Upper lobe of left lung (tissue), 6 donors: ENCODE measurements around the gene RTTN. TPM values are rescaled to one million over a fixed set of nuclear protein-coding genes. Genes with fewer than 3 reads are reported as not detected.

ENCODE experiments used
- ATAC-seq, 2 donors: fragments of 200-7000 bp; cut with Tn5 transposase; one replicate each; pipeline ENCODE4 v1.9.1; 2022; ENCODE audit warnings: mild to moderate bottlenecking in 2 of 2, moderate library complexity in 2 of 2; ENCODE audit not compliant: low FRiP score in 2 of 2
- DNase-seq, 2 donors: peaks; one replicate each; pipeline ENCODE4 v3.0.0-alpha.2; 2019 to 2020
- H3K27ac ChIP-seq, 4 donors: fragments of 200-600 bp; sonication (generic); one replicate each; pipeline ENCODE4 v1.5.1; 2016 to 2019
- H3K27me3 ChIP-seq, 4 donors: fragments of 200-600 bp; sonication (generic); one replicate each; pipeline ENCODE4 v1.5.1; 2017 to 2019
- H3K36me3 ChIP-seq, 4 donors: fragments of 200-600 bp; sonication (generic); one replicate each; pipeline ENCODE4 v1.5.1; 2016 to 2019
- H3K4me1 ChIP-seq, 4 donors: fragments of 200-600 bp; sonication (generic); one replicate each; pipeline ENCODE4 v1.5.1; 2018 to 2019
- H3K4me3 ChIP-seq, 4 donors: fragments of 200-600 bp; sonication (generic); one replicate each; pipeline ENCODE4 v1.5.1; 2017 to 2019; ENCODE audit warnings: mild to moderate bottlenecking in 2 of 4, moderate library complexity in 1 of 4
- H3K9me3 ChIP-seq, 4 donors: fragments of 200-600 bp; sonication (generic); one replicate each; pipeline ENCODE4 v1.5.1; 2018 to 2019
- EP300 ChIP-seq, 4 donors: sonication (generic); formaldehyde crosslinking; IDR thresholded peaks; one replicate each; pipeline ENCODE4 v1.5.1; 2017; ENCODE audit warnings: antibody characterized with exemption in 4 of 4, control low read depth in 2 of 4
- POLR2A ChIP-seq, 4 donors: fragments of 450-650 bp; IDR thresholded peaks; one replicate each; pipeline ENCODE4 v1.5.1; 2016 to 2017; ENCODE audit warnings: antibody characterized with exemption in 4 of 4, mild to moderate bottlenecking in 2 of 4
- POLR2AphosphoS5 ChIP-seq, 2 donors: sonication (generic); formaldehyde crosslinking; IDR thresholded peaks; one replicate each; pipeline ENCODE4 v1.5.1; 2017; ENCODE audit warnings: antibody characterized with exemption in 2 of 2
- WGBS, 2 donors: methylation state at CpG; one replicate each; pipeline ENCODE4 v1.1.5; 2017 to 2018; 5-methylcytosine and 5-hydroxymethylcytosine counted together
- total RNA-seq, 6 donors: library from RNA; depleted of rRNA in 4 of 6; stranded (reverse); fragments of >200 nt in 4 of 6; gene quantifications; one replicate each; pipeline versions ENCODE4 v1.1.0 to v1.2.1, GENCODE V29; 2016 to 2021
- TF ChIP-seq, protein P1 (sequence below), 6 experiments: fragments of 450-650 bp in 4 of 6; fragments of 200-600 bp in 2 of 6; sonication (generic) in 2 of 6; IDR thresholded peaks; one replicate each; pipeline ENCODE4 v1.5.1; 2016 to 2019; ENCODE audit warnings: antibody characterized with exemption in 6 of 6
- donor health status: DM: no; HTN: no; CAD: no; lungs with moderate emphysema.
- donor health status: DM: no; HTN: yes; CAD: no; lungs with severe emphysema.

Gene RTTN
- total RNA-seq, 6 donors from 2014 or later, result 8.3 to 32.9 (median 12.5) TPM

DNA sequence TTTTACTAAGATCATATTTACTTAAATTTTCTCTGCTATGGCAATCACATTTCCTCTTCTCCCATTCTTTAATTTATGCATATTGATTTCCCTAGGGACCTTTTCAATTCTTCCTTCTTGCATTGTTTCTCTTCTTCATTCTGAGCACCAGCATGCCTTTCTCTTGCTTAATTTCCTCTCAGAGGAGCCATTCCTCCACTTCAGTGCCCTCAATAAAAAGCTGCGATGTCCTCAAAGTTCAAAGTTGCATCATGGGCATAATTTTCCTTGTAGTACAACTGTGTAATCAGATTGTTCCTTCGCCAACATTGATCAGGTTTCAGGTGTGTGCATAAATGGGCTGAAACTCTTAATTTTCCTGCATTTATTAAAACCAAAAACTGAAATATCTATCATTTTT is 236.0 kb downstream of the RTTN start:
- Histone ChIP-seq H3K4me3 (no peak overlapping the region), H3K27ac (no peak overlapping the region), H3K36me3 (no peaks in the 10 kb centered on the region), H3K4me1 (no peaks in the 10 kb centered on the region), H3K27me3 (no peaks in the 10 kb centered on the region), H3K9me3 (peaks cover 0 to 5% (median 0%) of the 10 kb centered on the region in 4 donors)
- TF ChIP-seq POLR2A (IDR thresholded peaks at IDR 0.05) (no peak), POLR2AphosphoS5 (IDR thresholded peaks at IDR 0.05) (no peak), EP300 (IDR thresholded peaks at IDR 0.05) (no peak)
- TF ChIP-seq, protein P1, sequence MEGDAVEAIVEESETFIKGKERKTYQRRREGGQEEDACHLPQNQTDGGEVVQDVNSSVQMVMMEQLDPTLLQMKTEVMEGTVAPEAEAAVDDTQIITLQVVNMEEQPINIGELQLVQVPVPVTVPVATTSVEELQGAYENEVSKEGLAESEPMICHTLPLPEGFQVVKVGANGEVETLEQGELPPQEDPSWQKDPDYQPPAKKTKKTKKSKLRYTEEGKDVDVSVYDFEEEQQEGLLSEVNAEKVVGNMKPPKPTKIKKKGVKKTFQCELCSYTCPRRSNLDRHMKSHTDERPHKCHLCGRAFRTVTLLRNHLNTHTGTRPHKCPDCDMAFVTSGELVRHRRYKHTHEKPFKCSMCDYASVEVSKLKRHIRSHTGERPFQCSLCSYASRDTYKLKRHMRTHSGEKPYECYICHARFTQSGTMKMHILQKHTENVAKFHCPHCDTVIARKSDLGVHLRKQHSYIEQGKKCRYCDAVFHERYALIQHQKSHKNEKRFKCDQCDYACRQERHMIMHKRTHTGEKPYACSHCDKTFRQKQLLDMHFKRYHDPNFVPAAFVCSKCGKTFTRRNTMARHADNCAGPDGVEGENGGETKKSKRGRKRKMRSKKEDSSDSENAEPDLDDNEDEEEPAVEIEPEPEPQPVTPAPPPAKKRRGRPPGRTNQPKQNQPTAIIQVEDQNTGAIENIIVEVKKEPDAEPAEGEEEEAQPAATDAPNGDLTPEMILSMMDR (IDR thresholded peaks at IDR 0.05), result no peak
- WGBS, 2 donors, result 57 to 82% methylated on average over 2 of the region's 2 CpGs
- DNase-seq, result no peak
- ATAC-seq, result no peak

DNA sequence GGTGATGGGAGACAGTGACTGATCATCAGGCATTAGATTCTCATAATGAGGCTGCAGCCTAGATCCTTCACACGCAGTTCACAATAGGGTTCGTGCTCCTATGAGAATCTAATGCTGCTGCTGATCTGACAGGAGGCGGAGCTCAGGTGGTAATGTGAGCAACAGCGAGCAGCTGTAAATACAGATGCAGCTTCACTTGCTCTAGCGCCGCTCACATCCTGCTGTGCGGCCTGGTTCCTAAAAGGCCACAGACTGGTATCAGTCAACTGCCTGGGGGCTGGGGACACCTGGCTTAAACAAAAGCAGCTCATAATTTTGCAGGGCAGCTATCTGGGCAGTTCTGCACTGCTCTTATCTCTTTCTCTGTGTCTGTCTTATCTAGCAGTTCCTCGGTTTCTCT is 237.4 kb downstream of the RTTN start:
- Histone ChIP-seq H3K4me3 (no peak overlapping the region), H3K27me3 (no peaks in the 10 kb centered on the region), H3K36me3 (no peaks in the 10 kb centered on the region), H3K27ac (no peak overlapping the region), H3K4me1 (no peaks in the 10 kb centered on the region), H3K9me3 (peaks cover 0 to 5% (median 0%) of the 10 kb centered on the region in 4 donors)
- ATAC-seq (no peak), DNase-seq (no peak)
- TF ChIP-seq POLR2AphosphoS5 (IDR thresholded peaks at IDR 0.05), result no peak
- TF ChIP-seq EP300 (IDR thresholded peaks at IDR 0.05), result no peak
- TF ChIP-seq, protein P1 (IDR thresholded peaks at IDR 0.05), result no peak
- 92 to 93% methylated on average over 8 of the region's 8 CpGs for WGBS, 2 donors

DNA sequence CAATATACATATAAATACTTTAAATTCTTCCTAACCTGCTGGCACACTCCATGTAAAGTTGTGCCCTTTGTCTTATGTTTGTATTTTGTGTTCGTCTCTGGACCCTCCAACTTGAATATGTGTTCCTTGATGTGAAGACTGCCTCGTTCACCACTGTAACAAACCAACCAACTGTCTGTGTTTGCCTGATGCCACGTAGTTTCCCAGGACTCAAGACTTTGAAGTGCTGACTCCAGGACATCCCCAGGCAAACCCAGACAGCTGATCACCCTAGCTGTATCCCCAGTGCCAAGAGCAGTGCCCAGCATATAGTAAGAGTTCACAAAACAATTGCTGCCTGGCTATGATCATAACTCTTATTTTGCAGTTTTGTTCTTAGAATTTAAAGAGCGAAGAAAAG is 242.3 kb downstream of the RTTN start:
- H3K27ac ChIP-seq, result no peak overlapping the region
- TF ChIP-seq EP300 (IDR thresholded peaks at IDR 0.05), result no peak
- TF ChIP-seq, protein P1 (IDR thresholded peaks at IDR 0.05), result no peak
- no peak for TF ChIP-seq POLR2AphosphoS5 (IDR thresholded peaks at IDR 0.05)
- H3K27me3 ChIP-seq, result no peaks in the 10 kb centered on the region
- no peak overlapping the region for H3K4me3 ChIP-seq
- no peak for ATAC-seq
- no peaks in the 10 kb centered on the region for H3K4me1 ChIP-seq
- no peaks in the 10 kb centered on the region for H3K36me3 ChIP-seq
- DNase-seq, result no peak
- 92 to 93% methylated on average over 4 of the region's 4 CpGs for WGBS, 2 donors
- no peaks in the 10 kb centered on the region for H3K9me3 ChIP-seq

DNA sequence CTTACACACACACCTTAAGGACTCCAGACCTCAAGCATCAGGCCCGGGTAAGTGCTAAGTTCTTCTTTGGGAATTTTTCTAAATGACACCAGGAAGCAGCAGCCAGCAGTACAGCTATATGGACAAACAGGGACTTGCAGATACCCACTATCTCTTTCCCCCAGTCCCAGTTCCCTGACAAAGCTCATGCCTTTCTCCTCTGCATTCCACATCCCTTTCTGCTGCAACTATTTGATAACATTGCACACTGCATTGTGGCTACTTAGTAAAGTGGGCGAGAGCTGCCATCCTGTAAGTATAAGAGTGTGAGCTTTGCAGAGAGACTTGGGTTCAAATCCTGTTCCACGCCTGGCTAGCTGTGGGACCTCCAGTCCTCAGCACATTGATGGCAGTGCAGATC is 243.8 kb downstream of the RTTN start:
- 88 to 94% methylated on average over 3 of the region's 3 CpGs for WGBS, 2 donors
- DNase-seq (no peak), ATAC-seq (no peak)
- Histone ChIP-seq H3K36me3 (no peaks in the 10 kb centered on the region), H3K9me3 (no peaks in the 10 kb centered on the region), H3K4me1 (no peaks in the 10 kb centered on the region), H3K27ac (no peak overlapping the region), H3K4me3 (no peak overlapping the region), H3K27me3 (no peaks in the 10 kb centered on the region)
- TF ChIP-seq, protein P1 (IDR thresholded peaks at IDR 0.05), result no peak
- TF ChIP-seq POLR2A (IDR thresholded peaks at IDR 0.05) (no peak), EP300 (IDR thresholded peaks at IDR 0.05) (no peak), POLR2AphosphoS5 (IDR thresholded peaks at IDR 0.05) (no peak)

DNA sequence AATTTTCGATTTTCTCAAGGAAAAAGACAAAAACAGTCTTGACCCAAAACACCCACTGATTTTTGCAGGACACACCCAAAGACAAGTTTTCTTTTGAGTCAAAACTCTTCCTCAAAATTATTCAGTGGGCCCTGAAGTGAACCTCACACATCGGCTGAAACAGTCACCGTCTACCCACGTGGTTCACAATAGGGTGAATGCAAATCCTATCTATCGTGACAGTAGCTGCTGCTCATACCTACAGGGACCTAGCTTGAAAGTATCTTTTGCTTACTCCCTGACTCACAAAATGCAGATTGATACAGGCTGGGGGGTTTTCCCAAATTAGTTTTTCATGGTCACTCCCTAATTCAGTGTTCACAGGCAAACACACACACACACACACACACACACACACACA is 247.1 kb downstream of the RTTN start:
- Histone ChIP-seq H3K4me1 (no peaks in the 10 kb centered on the region), H3K27ac (no peak overlapping the region), H3K27me3 (no peaks in the 10 kb centered on the region), H3K36me3 (no peaks in the 10 kb centered on the region), H3K9me3 (no peaks in the 10 kb centered on the region), H3K4me3 (no peak overlapping the region)
- ATAC-seq (no peak), DNase-seq (no peak)
- WGBS, 2 donors, result 72 to 78% methylated on average over 5 of the region's 5 CpGs
- TF ChIP-seq EP300 (IDR thresholded peaks at IDR 0.05) (no peak), POLR2A (IDR thresholded peaks at IDR 0.05) (no peak), POLR2AphosphoS5 (IDR thresholded peaks at IDR 0.05) (no peak)
- TF ChIP-seq, protein P1 (IDR thresholded peaks at IDR 0.05), result no peak
